ENCODE data around the gene VEPH1. TPM values are rescaled to one million over a fixed set of nuclear protein-coding genes. Genes with fewer than 3 reads are reported as not detected.

The VEPH1 gene
- total RNA-seq, 1 experiment from 2014 or later: 35.1 TPM

DNA sequence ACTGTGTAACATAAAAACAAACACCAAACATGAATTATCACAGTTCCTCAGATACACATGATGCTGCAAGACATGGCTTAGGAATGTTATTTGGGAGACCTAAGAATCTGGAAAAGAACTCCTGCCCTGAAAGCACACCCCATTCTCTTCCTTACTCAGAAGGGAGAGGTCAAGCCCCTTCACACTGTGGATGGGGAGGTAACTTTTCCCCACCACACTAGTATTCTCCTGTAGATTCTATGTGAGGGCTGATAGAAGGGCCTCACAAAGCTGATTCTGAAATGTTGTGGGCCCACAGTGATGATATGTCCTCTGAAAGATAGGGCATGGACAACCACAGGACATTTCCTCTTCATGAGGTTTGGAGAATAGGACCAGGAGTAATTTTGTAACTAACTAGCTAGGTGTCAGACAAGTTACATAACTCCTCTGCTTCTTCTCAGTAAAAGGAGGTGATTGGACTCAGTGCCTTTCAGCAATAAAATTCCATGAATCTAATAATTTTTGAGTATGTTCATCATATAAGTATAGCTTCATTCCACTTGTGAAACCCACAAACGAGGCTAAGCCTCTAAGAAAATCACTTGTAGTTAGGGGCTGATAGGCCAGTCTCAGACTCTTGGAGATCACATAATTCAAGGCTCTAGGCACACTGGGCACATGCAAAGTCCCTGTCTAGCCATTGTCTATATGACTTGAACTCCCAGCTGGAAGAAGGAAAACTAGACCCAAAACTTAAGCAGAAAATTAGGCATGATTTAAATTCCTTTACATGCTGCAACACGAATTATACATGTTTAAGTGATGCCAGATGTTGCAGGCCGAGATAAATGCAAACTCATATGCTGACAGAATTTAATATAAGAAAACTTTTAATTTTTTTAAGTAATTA, 59.1 kb downstream of the VEPH1 start:
- no peak overlapping the region for H3K27ac Mint-ChIP-seq (ENCODE audit: unreplicated experiment)
- no TSS peak for BruUV-seq (replicated peaks)
- H3K4me1 Mint-ChIP-seq (ENCODE audit: low read depth, unreplicated experiment): no peaks in the 10 kb centered on the region
- no peaks in the 10 kb centered on the region for H3K27me3 Mint-ChIP-seq (ENCODE audit: unreplicated experiment)
- CTCF ChIA-PET: interaction anchor here (1.4 to 2.0 kb wide), 2 partner anchors 12 to 240 kb away, joined by 3 to 5 read pairs; no protein-coding TSS in a partner anchor
- intact Hi-C loops (cut with micrococcal nuclease; ENCODE audit: unreplicated experiment): no loop called here
- H3K36me3 Mint-ChIP-seq (ENCODE audit: insufficient read depth, unreplicated experiment): no peaks in the 10 kb centered on the region
- H3K4me3 Mint-ChIP-seq (ENCODE audit: low read depth, unreplicated experiment): no peak overlapping the region
- H3K9me3 Mint-ChIP-seq (ENCODE audit: low read depth, unreplicated experiment): no peaks in the 10 kb centered on the region
- no peak for DNase-seq
- TF ChIP-seq, protein P1, sequence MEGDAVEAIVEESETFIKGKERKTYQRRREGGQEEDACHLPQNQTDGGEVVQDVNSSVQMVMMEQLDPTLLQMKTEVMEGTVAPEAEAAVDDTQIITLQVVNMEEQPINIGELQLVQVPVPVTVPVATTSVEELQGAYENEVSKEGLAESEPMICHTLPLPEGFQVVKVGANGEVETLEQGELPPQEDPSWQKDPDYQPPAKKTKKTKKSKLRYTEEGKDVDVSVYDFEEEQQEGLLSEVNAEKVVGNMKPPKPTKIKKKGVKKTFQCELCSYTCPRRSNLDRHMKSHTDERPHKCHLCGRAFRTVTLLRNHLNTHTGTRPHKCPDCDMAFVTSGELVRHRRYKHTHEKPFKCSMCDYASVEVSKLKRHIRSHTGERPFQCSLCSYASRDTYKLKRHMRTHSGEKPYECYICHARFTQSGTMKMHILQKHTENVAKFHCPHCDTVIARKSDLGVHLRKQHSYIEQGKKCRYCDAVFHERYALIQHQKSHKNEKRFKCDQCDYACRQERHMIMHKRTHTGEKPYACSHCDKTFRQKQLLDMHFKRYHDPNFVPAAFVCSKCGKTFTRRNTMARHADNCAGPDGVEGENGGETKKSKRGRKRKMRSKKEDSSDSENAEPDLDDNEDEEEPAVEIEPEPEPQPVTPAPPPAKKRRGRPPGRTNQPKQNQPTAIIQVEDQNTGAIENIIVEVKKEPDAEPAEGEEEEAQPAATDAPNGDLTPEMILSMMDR (IDR thresholded peaks at IDR 0.05; ENCODE audit: unreplicated experiment): no peak

- DNase-seq: no peak
- intact Hi-C loops (cut with micrococcal nuclease; ENCODE audit: unreplicated experiment): no loop called here
- H3K9me3 Mint-ChIP-seq (ENCODE audit: low read depth, unreplicated experiment): no peaks in the 10 kb centered on the region
- TF ChIP-seq, protein P1 (IDR thresholded peaks at IDR 0.05; ENCODE audit: unreplicated experiment): no peak
- H3K27ac Mint-ChIP-seq (ENCODE audit: unreplicated experiment): no peak overlapping the region
- BruUV-seq (replicated peaks): no TSS peak
- peaks cover 10% of the 10 kb centered on the region for H3K36me3 Mint-ChIP-seq (ENCODE audit: insufficient read depth, unreplicated experiment)
- peaks cover 8% of the 10 kb centered on the region for H3K4me1 Mint-ChIP-seq (ENCODE audit: low read depth, unreplicated experiment)
- no peaks in the 10 kb centered on the region for H3K27me3 Mint-ChIP-seq (ENCODE audit: unreplicated experiment)
- H3K4me3 Mint-ChIP-seq (ENCODE audit: low read depth, unreplicated experiment): no peak overlapping the region
- CTCF ChIA-PET: interaction anchor here (1.4 kb wide), 1 partner anchor 11 kb away, joined by 3 read pairs; no protein-coding TSS in a partner anchor
These were observed 60.5 kb downstream of the VEPH1 start for GRCh38 chr3:157442729-157443128.

DNA sequence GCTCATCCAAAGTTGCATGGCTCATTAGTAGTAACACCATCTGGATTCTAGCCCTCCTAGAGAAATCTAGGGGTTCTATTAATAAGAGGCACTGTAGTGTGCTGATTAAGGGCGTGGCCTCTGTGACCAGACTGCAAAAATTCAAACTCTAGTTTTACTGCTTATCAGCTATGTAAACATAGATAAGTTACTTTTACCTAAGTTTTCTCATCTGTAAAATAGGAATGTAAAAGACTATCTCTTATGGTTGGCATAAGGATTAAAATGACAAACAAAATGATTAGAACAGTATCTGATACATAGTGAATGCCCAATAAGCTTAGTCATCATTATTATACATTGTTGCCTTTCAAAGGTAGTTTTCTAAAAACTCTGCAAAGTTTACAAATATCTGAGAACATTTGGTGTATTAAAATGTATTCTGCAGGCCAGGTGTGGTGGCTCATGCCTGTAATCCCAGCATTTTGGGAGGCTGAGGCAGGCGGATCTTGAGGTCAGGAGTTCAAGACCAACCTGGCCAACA, 62.1 kb downstream of the VEPH1 start:
- DNase-seq: no peak
- Mint-ChIP-seq H3K4me3 (ENCODE audit: low read depth, unreplicated experiment) (no peak overlapping the region), H3K36me3 (ENCODE audit: insufficient read depth, unreplicated experiment) (peaks cover 20% of the 10 kb centered on the region), H3K27me3 (ENCODE audit: unreplicated experiment) (no peaks in the 10 kb centered on the region), H3K27ac (ENCODE audit: unreplicated experiment) (no peak overlapping the region), H3K9me3 (ENCODE audit: low read depth, unreplicated experiment) (no peaks in the 10 kb centered on the region), H3K4me1 (ENCODE audit: low read depth, unreplicated experiment) (peaks cover 18% of the 10 kb centered on the region)
- BruUV-seq (replicated peaks): no TSS peak
- CTCF ChIA-PET: no interaction called here
- TF ChIP-seq, protein P1 (IDR thresholded peaks at IDR 0.05; ENCODE audit: unreplicated experiment): no peak
- intact Hi-C loops (cut with micrococcal nuclease; ENCODE audit: unreplicated experiment): no loop called here

GRCh38 chr3:157438194-157438730, 65.0 kb downstream of the VEPH1 start:
- BruUV-seq (replicated peaks): TSS peak; percentile 8
- peak overlapping the region; percentile 69 for H3K4me3 Mint-ChIP-seq (ENCODE audit: low read depth, unreplicated experiment)
- intact Hi-C loops (cut with micrococcal nuclease; ENCODE audit: unreplicated experiment): loop anchor here (5.0 kb wide), 1 partner anchor 76 kb away; no protein-coding TSS in a partner anchor
- peaks cover 20% of the 10 kb centered on the region for H3K36me3 Mint-ChIP-seq (ENCODE audit: insufficient read depth, unreplicated experiment)
- TF ChIP-seq, protein P1 (IDR thresholded peaks at IDR 0.05; ENCODE audit: unreplicated experiment): no peak
- peak overlapping the region; percentile 33 for H3K27ac Mint-ChIP-seq (ENCODE audit: unreplicated experiment)
- peaks cover 18% of the 10 kb centered on the region for H3K4me1 Mint-ChIP-seq (ENCODE audit: low read depth, unreplicated experiment)
- H3K9me3 Mint-ChIP-seq (ENCODE audit: low read depth, unreplicated experiment): no peaks in the 10 kb centered on the region
- H3K27me3 Mint-ChIP-seq (ENCODE audit: unreplicated experiment): no peaks in the 10 kb centered on the region
- CTCF ChIA-PET: interaction anchor here (0.6 to 1.9 kb wide), 8 partner anchors 27 to 234 kb away, joined by 3 to 7 read pairs (median 4); no protein-coding TSS in a partner anchor
- peak; percentile 13 for DNase-seq
